ENCODE data around the gene MED31. TPM values are rescaled to one million over a fixed set of nuclear protein-coding genes. Genes with fewer than 3 reads are reported as not detected.
A peak's percentile ranks its signal among the peaks of the same experiment; 100 is the strongest.
"Not testable (repeated sequence)": the region's sequence is repeated elsewhere in the genome, so short reads cannot be mapped to it uniquely, and the experiment has no call there.

Gene MED31
- total RNA-seq, 4 donors from 2014 or later, result 5.3 to 13.7 (median 10.4) TPM

DNA sequence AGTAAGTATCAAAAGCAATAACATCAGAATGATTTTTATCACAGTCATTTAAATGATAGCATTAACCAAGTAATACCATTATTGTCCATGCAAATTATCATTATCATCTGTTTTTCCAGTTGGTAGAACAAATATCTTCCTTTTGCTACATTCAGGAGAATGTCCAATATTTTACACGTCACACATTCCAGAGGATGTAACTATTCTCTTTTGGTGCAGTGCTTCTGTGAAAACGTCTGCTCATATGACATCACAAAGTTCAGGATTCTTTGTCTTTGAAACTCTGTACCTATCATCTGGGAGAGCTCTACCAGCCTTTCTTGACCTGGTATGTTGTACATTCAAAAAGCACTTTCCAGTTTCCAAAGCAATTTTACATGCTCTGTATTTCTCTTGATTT is 54.9 kb downstream of the MED31 start:
- Histone ChIP-seq H3K27me3 (no peaks in the 10 kb centered on the region), H3K9me3 (no peaks in the 10 kb centered on the region), H3K4me3 (replicated peaks in 1 of 3) (no peak overlapping the region), H3K27ac (no peak overlapping the region), H3K4me1 (peaks cover 7 to 19% of the 10 kb centered on the region in 2 donors), H3K36me3 (peaks cover 28 to 35% of the 10 kb centered on the region in 2 donors)
- 92 to 95% methylated on average over 2 of the region's 2 CpGs for WGBS, 2 donors
- no peak for DNase-seq
- intact Hi-C loops (cut with DNase I), result no loop called here
- TF ChIP-seq CTCF (IDR thresholded peaks at IDR 0.05) (no peak), POLR2A (IDR thresholded peaks at IDR 0.05) (no peak)

GRCh38 chr17:6596081-6596480 is 55.3 kb downstream of the MED31 start:
- intact Hi-C loops (cut with DNase I), result no loop called here
- 95 to 96% methylated on average over 7 of the region's 7 CpGs for WGBS, 2 donors
- Histone ChIP-seq H3K4me1 (peaks cover 7 to 19% of the 10 kb centered on the region in 2 donors), H3K4me3 (replicated peaks in 1 of 3) (no peak overlapping the region), H3K27ac (no peak overlapping the region), H3K27me3 (no peaks in the 10 kb centered on the region), H3K36me3 (peaks cover 28 to 38% of the 10 kb centered on the region in 2 donors), H3K9me3 (no peaks in the 10 kb centered on the region)
- TF ChIP-seq CTCF (IDR thresholded peaks at IDR 0.05), result no peak
- no peak for DNase-seq

DNA sequence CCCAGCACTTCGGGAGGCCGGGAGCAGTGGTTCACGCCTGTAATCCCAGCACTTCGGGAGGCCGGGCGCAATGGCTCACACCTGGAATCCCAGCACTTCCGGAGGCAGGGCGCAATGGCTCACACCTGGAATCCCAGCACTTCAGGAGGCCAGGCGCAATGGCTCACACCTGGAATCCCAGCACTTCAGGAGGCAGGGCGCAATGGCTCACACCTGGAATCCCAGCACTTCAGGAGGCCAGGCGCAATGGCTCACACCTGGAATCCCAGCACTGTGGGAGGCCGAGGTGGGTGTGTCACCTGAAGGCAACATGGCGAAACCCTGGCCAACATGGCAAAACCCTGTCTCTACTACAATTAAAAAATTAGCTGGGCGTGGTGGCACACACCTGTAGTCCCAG is 58.0 kb downstream of the MED31 start:
- intact Hi-C loops (cut with DNase I); H3K4me3 ChIP-seq (replicated peaks in 1 of 3); H3K9me3 ChIP-seq; H3K27ac ChIP-seq; H3K4me1 ChIP-seq; DNase-seq; H3K27me3 ChIP-seq: not testable (repeated sequence)
- WGBS, 2 donors, result 95 to 99% methylated on average over 8 to 10 of the region's 14 CpGs
- H3K36me3 ChIP-seq, result peaks cover 43 to 54% of the 10 kb centered on the region in 2 donors

Small RNA genes within 50 kb of the gene (microRNA-seq; reads per million reads assigned to microRNA genes)
- gene MIR4520-1 (not detected), gene MIR4520-2 (not detected)

Small RNA genes within 50 kb of the gene (small RNA-seq; reads per million reads assigned to genes)
- gene MIR4520-1 (not detected), gene RNA5SP435 (4.5 reads per million, percentile 84 among the genes with 10 or more reads in this experiment)

Other genes with a start within 250 kb of the MED31 start
- gene AIPL1, start 216.5 kb downstream of the MED31 start, total RNA-seq, result not detected
- gene PIMREG, start 207.2 kb downstream of the MED31 start, total RNA-seq, result not detected
- 10 to 100 TPM in 1 of 4 donors, 1 to 10 TPM in 3; 4.0 to 10.9 (median 5.6) TPM for gene PITPNM3, start 95.0 kb downstream of the MED31 start, total RNA-seq
- gene KIAA0753, start 10.9 kb downstream of the MED31 start, total RNA-seq, result 10 to 100 TPM; 20.8 to 46.7 (median 25.6) TPM
- 100 to 1,000 TPM in 2 of 4 donors, 10 to 100 TPM in 2; 70.4 to 149 (median 95.9) TPM for gene TXNDC17, start 10.5 kb downstream of the MED31 start, total RNA-seq
- 1 to 10 TPM in 3 of 4 donors, under 1 TPM in 1; 0.67 to 2.7 (median 2.0) TPM for gene C17orf100, start 157 bp upstream of the MED31 start, total RNA-seq
- under 1 TPM in 2 of 4 donors, not detected in 2; 0.27 to 0.63 TPM for gene SLC13A5, start 61.8 kb upstream of the MED31 start, total RNA-seq
- gene XAF1, start 104.4 kb upstream of the MED31 start, total RNA-seq, result 10 to 100 TPM; 10.0 to 34.1 (median 12.6) TPM
- gene FBXO39, start 124.6 kb upstream of the MED31 start, total RNA-seq, result 1 to 10 TPM in 2 of 4 donors, under 1 TPM in 1, not detected in 1; 0.22 to 2.1 (median 1.1) TPM
- not detected for gene TEKT1, start 180.1 kb upstream of the MED31 start, total RNA-seq

All from thyroid gland (tissue), 4 donors.